ENCODE data around the gene PTCH1.

The PTCH1 gene

GRCh38 chr9:95511952-95512708, 4.6 kb downstream of the PTCH1 start:
- no peak for DNase-seq (ENCODE audit: low spot score)

DNA sequence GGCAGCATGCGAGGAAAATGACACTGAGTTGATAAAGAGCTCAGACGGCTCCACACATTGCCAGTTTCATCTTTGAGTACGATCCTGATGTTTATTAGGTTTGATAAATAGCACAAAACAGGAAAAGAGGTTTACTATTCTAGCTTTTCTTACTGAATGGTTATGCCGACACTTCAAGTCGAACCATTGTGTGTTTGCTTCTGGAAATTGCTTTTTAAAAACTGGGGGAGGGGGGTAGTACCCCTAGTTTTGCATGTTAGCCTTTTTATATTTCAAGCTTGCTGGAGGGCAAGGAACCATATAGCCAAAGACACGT, 5.2 kb downstream of the PTCH1 start:
- no peak for DNase-seq (ENCODE audit: low spot score)

DNA sequence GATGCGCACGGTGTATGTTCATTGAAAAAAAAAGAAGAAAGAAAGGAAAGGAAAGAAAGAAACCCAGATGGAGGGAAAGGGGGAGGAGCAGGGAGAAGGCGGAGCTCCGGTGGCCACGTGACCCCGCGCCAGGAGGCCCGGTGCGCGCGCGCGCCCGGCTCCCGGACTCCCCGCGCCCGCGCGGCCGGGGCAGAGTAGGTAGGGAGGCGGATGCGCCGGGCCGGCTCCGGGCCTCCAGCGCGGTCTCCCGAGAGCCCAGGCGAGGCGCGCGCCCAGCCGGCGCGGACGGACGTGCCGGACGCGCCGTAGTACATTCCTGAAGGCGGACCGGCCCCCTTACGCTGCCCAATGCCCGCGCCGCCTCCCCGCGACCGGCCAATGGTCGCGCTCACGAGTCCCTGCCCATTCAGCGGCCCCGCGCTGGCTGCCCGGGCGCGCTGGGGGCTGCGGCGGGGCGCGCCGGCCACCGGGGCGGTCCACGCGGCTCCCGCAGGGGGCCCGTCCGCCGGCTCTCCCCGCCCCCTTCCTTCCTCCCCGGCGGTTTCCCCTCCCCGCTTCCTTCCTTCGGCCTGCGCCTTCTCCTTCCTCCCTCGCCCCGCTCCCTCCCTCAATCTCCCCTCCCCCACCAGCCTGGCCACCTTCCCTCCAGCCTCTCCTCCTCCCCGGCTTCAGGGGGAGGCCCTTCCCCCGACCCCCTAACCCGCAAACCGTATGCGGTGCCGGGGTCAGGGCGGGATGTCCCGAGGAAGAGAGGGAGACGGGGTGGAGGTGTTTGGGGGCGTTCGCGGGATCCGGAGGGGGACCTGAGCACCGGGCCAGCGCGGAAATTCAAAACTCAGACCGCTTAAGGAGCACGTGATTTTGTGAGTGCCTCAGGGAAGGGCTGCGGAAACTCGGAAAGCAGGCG, 5.8 kb downstream of the PTCH1 start:
- DNase-seq (ENCODE audit: low spot score) = peak; percentile 92

GRCh38 chr9:95509851-95510708, 6.7 kb downstream of the PTCH1 start:
- peak; percentile 45 for DNase-seq (ENCODE audit: low spot score)

- DNase-seq (ENCODE audit: low spot score) = peak; percentile 93
Measured at GRCh38 chr9:95508968-95509850, 7.6 kb downstream of the PTCH1 start.

DNA sequence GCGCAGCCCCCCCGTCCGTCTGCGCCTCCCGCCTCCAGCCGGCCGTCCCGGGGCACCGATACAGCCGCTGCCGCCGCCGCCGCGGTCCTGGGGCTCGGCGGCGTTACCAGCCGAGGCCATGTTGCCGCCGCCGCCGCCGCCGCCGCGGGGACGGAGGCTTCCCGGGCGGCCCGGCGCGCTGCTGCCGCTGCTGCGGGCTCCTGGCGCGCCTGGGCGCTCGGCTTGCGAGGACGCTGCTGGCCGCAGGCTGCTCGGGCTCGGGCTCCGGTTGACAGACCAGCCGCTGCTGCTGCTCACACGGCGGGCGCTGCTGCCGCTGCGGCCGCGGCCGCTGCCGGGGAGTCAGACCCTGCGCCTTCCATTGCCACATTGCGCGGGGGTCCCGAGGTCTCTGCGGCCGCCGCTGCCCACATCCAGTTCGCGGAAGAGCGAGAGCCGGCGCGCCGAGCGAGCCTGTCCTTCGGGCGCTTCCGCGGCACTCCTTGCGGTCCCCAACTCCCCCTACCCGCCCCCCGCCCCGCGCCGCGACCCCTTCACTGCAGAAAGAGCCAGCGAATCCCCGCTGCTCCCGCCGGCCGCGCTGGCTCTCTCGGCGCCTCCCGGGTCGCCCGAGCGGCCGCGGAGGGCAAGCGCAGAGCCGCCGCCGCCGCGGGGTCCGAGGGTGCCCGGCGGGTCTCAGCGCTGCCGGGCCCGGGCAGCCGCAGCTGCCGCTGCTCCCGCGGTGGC, 8.4 kb downstream of the PTCH1 start:
- DNase-seq (ENCODE audit: low spot score) = no peak

- peak; percentile 70 for DNase-seq (ENCODE audit: low spot score)
Measured at GRCh38 chr9:95507464-95508241, 9.1 kb downstream of the PTCH1 start.

DNA sequence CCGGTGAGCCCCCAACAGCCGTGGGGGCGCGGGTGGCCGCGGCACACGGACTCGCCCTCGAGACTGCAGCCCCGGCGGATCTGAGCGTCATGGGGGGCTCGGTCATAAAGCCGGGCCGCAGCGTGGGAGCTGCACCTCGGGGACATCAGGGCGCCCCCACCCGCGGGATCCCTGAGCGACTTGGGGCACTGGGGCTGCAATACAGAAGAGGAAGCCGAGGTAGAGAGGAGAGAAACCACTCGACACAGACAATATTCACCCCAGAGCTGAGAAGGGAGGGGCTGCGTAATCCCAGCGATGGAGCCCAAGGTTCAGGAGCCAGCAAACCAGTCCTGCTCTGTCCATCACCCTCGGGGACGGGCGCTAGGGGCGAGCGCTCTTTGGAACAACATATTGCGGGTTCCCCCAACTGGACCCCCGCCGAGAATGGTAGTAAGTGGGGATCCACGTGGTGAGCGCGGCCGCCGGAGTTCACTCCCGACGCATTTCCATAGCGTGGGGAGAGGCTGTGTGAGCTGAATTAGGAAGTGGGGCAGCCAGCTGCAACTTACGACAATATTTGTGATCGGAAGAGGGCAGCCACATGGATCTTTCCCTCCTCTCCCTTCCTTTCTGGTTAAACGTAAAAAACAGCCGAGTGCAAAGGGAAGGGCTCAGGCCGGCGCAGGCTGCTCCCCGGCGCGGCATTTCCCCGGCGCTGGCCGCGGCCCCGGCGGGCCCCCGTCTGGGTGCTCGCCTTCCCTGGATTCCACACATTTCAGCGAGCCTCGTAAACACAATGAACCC, 9.9 kb downstream of the PTCH1 start:
- DNase-seq (ENCODE audit: low spot score) = peak; percentile 75

- peak; percentile 72 for DNase-seq (ENCODE audit: low spot score)
Measured at GRCh38 chr9:95506428-95506677, 10.4 kb downstream of the PTCH1 start.

GRCh38 chr9:95505717-95506427, 10.9 kb downstream of the PTCH1 start:
- DNase-seq (ENCODE audit: low spot score) = peak; percentile 69

DNA sequence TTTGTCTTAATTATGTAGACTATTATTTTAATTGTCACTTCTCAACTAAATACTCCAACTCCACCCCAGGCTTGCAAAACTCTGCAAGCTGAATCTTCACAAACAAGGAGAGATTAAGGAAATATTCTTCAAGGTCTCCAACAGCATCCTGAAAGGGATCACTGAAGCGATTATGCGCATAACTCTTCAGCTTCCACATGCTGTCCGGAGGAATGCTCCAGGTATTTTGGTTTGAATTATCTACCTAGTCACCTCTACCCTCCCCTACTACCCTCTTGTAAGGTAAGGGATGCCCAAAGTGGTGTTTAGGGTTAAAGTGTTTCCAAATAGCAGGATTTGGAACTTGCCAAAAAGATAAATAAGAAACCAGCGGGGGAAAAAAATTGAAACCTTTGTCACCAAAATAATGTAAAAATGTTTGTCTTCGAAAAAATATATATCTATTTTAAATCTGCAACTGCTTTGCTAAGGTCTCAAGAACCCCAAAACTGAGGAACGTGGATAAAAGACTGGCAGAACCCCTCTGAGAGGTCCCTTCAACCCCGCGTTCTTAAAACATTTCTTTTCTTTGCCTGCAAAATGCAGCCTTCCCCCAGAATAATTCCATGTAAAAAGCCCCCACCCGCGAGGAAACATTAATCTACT, 11.6 kb downstream of the PTCH1 start:
- DNase-seq (ENCODE audit: low spot score) = peak; percentile 23

- DNase-seq (ENCODE audit: low spot score) = peak; percentile 71
Measured at GRCh38 chr9:95504053-95504963, 12.5 kb downstream of the PTCH1 start.

- DNase-seq (ENCODE audit: low spot score) = no peak
Measured at GRCh38 chr9:95503369-95503768, 13.4 kb downstream of the PTCH1 start.

DNA sequence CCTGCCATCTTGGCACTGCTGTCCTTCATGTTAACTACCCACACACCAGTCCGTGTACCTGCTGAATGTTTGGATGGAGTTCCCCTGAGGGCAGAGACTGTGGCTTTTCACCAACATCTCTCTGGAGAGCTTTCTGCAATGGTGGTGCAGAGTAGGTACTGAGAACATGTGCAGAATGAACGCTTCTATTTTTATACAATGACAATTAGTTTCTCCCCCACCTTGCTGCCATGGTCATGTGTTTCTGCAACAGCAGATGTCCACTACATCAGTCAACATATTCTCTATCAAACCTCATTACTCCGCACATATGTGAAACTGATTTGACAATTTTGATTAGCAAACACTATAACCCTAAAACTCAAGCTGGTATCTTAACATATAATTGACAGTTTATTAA, 14.5 kb downstream of the PTCH1 start:
- DNase-seq (ENCODE audit: low spot score) = no peak

DNA sequence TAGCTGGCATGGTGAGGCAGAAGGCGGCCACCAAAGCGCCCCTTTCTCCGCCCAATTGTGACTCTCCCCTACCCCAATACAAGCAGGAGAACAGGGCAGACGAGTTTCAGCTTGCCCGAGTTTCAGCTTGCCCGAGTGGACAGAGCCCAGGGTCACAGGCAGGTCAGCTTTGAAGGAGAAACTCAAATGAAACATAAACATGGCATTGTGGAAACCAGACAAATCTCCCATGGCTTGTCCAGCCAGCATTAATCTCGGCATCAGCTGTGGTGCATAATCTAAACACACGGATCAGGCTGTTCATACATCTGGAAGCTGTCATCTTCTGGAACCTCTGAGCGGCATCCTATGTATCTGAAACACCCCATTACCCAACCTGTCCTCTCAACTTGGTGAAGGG, 16.9 kb downstream of the PTCH1 start:
- no peak for DNase-seq (ENCODE audit: low spot score)

DNA sequence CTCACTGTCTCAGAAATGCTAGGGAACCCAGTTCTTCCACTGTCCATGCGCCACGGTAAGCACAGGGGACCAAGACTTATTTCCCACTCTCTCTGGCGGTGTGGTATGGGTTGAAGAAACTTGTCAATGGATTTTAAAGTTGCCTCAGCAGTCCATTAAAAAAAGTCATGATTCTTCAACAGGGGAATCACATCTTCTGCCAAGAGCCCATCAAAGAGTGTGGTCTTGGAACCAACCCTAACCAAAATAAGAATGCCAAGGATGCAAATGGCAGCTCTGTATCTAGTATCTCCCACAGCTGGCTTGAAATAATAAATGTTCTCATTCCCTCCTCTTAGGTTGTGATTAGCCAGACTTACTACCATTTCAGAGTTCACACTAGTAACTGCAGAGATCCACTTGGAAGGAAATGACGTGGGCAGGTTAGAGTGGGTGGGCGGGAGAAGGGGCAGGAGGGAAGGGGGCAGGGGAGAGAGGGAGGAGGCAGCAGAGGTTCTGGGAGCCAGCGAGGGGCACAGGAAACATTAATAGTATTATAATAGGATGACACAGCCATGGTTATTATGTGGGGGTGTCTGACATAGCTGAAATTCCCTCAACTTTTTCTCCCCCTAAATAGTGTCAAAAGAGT, 17.6 kb downstream of the PTCH1 start:
- no peak for DNase-seq (ENCODE audit: low spot score)

GRCh38 chr9:95498641-95499040, 18.1 kb downstream of the PTCH1 start:
- no peak for DNase-seq (ENCODE audit: low spot score)
